ENCODE data around the gene DENND1C. TPM values are rescaled to one million over a fixed set of nuclear protein-coding genes. Genes with fewer than 3 reads are reported as not detected.

The DENND1C gene
- total and polyA plus RNA-seq, 9 of the 15 experiments (the other 6 are each of a cell fraction or from before 2014, with no cell fraction given) = 0.03 to 1.2 (median 0.32) TPM; not detected in 1

GRCh38 chr19:6530386-6531162 lies 49.0 kb upstream of the DENND1C start, which contains the start of gene TNFSF9 (continued):
- TF ChIP-seq STAT6 (CRISPR knock-in tag; IDR thresholded peaks at IDR 0.05) (no peak), BRD4 (IDR thresholded peaks at IDR 0.05) (no peak), LCOR (CRISPR knock-in tag; IDR thresholded peaks at IDR 0.05) (no peak; the same call in 1 of the 2 replicates), MTA1 (IDR thresholded peaks at IDR 0.05; ENCODE audit: borderline replicate concordance) (0 out of 2 replicates have a peak, but pooled peaks have one; percentile 87), NFE2 (IDR thresholded peaks at IDR 0.05; ENCODE audit: low read depth) (peak; percentile 93), BRF2 (IDR thresholded peaks at IDR 0.05; ENCODE audit: borderline replicate concordance, insufficient read depth, insufficient read length) (no peak), IFI16 (CRISPR knock-in tag; IDR thresholded peaks at IDR 0.05) (no peak), BRD9 (IDR thresholded peaks at IDR 0.05; ENCODE audit: low read depth, partially characterized antibody) (peak; percentile 94), COPS2 (conservative IDR thresholded peaks at IDR 0.05) (no peak), DLX4 (CRISPR knock-in tag; IDR thresholded peaks at IDR 0.05) (no peak), HINFP (tag; conservative IDR thresholded peaks at IDR 0.05; ENCODE audit: low read depth) (no peak), MYNN (IDR thresholded peaks at IDR 0.05) (no peak), MYNN (CRISPR knock-in tag; IDR thresholded peaks at IDR 0.05) (no peak), ASH1L (IDR thresholded peaks at IDR 0.05; ENCODE audit: borderline replicate concordance, low read depth, partially characterized antibody) (peak; percentile 60), CHD4 (IDR thresholded peaks at IDR 0.05; ENCODE audit: insufficient read depth, insufficient replicate concordance, low read depth, low read length, poor library complexity, severe bottlenecking) (no peak), SMARCA4 (IDR thresholded peaks at IDR 0.05) (peak; percentile 95), WHSC1 (IDR thresholded peaks at IDR 0.05; ENCODE audit: low read length) (no peak), DEAF1 (CRISPR knock-in tag; IDR thresholded peaks at IDR 0.05) (no peak), KAT7 (CRISPR knock-in tag; IDR thresholded peaks at IDR 0.05; ENCODE audit: borderline replicate concordance) (no peak; the same call in 1 of the 2 replicates), RBM17 (IDR thresholded peaks at IDR 0.05; ENCODE audit: borderline replicate concordance, low read depth, low read length) (no peak)

Data from K562 (cell line).